Neural cell (in vitro differentiated cells): ENCODE measurements around the gene MYG1. TPM values are rescaled to one million over a fixed set of nuclear protein-coding genes. Genes with fewer than 3 reads are reported as not detected.

Experiments
- H2AFZ ChIP-seq: fragments of 200-600, 300-800 bp; sonication (generic), shearing (Covaris generic); 2 replicates; pipeline ENCODE4 v1.6.0; 2014; ENCODE audit warnings: low read depth, mild to moderate bottlenecking, antibody characterized with exemption, low read length, moderate library complexity
- H3F3A ChIP-seq: fragments of 200-600 bp; shearing (Covaris generic); 2 replicates; pipeline ENCODE4 v1.6.1; 2016; ENCODE audit warnings: mild to moderate bottlenecking, moderate library complexity, mixed read lengths, antibody characterized with exemption, low read length; ENCODE audit not compliant: insufficient read depth, poor library complexity, severe bottlenecking
- H3K27ac ChIP-seq: fragments of 200-600, 300-800 bp; sonication (generic), shearing (Covaris generic); 2 replicates; pipeline ENCODE4 v1.5.1; 2014; ENCODE audit warnings: mild to moderate bottlenecking, low read length, moderate library complexity
- H3K27me3 ChIP-seq: fragments of 300-800, 200-600 bp; sonication (generic), shearing (Covaris generic); 2 replicates; pipeline ENCODE4 v1.6.0; 2014; ENCODE audit warnings: mild to moderate bottlenecking, low read depth, low read length, moderate library complexity; ENCODE audit not compliant: insufficient read depth
- H3K36me3 ChIP-seq: fragments of 300-800, 200-600 bp; sonication (generic), shearing (Covaris generic); 2 replicates; pipeline ENCODE4 v1.5.1; 2014; ENCODE audit warnings: mild to moderate bottlenecking, antibody characterized with exemption, low read length, moderate library complexity; ENCODE audit not compliant: insufficient read depth
- H3K4me2 ChIP-seq: fragments of 300-800, 200-600 bp; sonication (generic), shearing (Covaris generic); 2 replicates; pipeline ENCODE4 v1.6.0; 2014; ENCODE audit warnings: mild to moderate bottlenecking, low read length
- H3K4me3 ChIP-seq: fragments of 300-800, 200-600 bp; sonication (generic), shearing (Covaris generic); 2 replicates; pipeline ENCODE4 v1.5.1; 2014; ENCODE audit warnings: mild to moderate bottlenecking, low read length, moderate library complexity
- H3K79me2 ChIP-seq: fragments of 200-600 bp; shearing (Covaris generic); replicated peaks from 2 replicates; pipeline ENCODE4 v1.6.0; 2014; ENCODE audit warnings: mild to moderate bottlenecking, low read length, moderate library complexity; ENCODE audit not compliant: insufficient read depth
- H3K9ac ChIP-seq: fragments of 300-800, 200-600 bp; sonication (generic), shearing (Covaris generic); 2 replicates; pipeline ENCODE4 v1.6.1; 2016; ENCODE audit warnings: mild to moderate bottlenecking, low read length, mixed read lengths
- H3K9me2 ChIP-seq: fragments of 200-600 bp; shearing (Covaris generic); 2 replicates; pipeline ENCODE4 v1.6.1; 2016; ENCODE audit warnings: mild to moderate bottlenecking, low read length, mixed read lengths; ENCODE audit not compliant: insufficient read depth
- H3K9me3 ChIP-seq: fragments of 200-600, 300-800 bp; sonication (generic), shearing (Covaris generic); 2 replicates; pipeline ENCODE4 v1.6.1; 2016; ENCODE audit warnings: mild to moderate bottlenecking, mixed run types, low read length, moderate library complexity, mixed read lengths
- H4K20me1 ChIP-seq: fragments of 200-600 bp; shearing (Covaris generic); 2 replicates; pipeline ENCODE4 v1.6.1; 2016; ENCODE audit warnings: mild to moderate bottlenecking, mixed run types; ENCODE audit not compliant: insufficient read depth
- CTCF ChIP-seq: fragments of 450-650 bp; IDR thresholded peaks from 2 replicates; pipeline ENCODE4 v1.5.1; 2014; ENCODE audit warnings: antibody characterized with exemption, mild to moderate bottlenecking, moderate library complexity; ENCODE audit not compliant: poor library complexity, severe bottlenecking
- EP300 ChIP-seq: fragments of 450-650 bp; conservative IDR thresholded peaks from 2 replicates; pipeline ENCODE4 v1.6.1; 2014; ENCODE audit warnings: antibody characterized with exemption, mild to moderate bottlenecking, moderate library complexity; ENCODE audit not compliant: poor library complexity, severe bottlenecking
- EZH2 ChIP-seq: fragments of 200-600, 300-800 bp; shearing (Covaris generic), sonication (generic); IDR thresholded peaks from 2 replicates; pipeline ENCODE4 v1.6.1; 2014; ENCODE audit warnings: antibody characterized with exemption, low read length, borderline replicate concordance, mild to moderate bottlenecking; ENCODE audit not compliant: insufficient read depth, poor library complexity, severe bottlenecking
- MXI1 ChIP-seq: fragments of 450-650 bp; conservative IDR thresholded peaks from 2 replicates; pipeline ENCODE4 v1.6.1; 2014; ENCODE audit warnings: antibody characterized with exemption, mild to moderate bottlenecking; ENCODE audit not compliant: poor library complexity, severe bottlenecking
- POLR2AphosphoS5 ChIP-seq: IDR thresholded peaks from 2 replicates; pipeline ENCODE4 v1.6.1; 2012
- RAD21 ChIP-seq: fragments of 450-650 bp; conservative IDR thresholded peaks from 2 replicates; pipeline ENCODE4 v1.6.1; 2014; ENCODE audit warnings: antibody characterized with exemption, mild to moderate bottlenecking, moderate library complexity
- REST ChIP-seq: IDR thresholded peaks from 2 replicates; pipeline ENCODE4 v1.6.1; 2012; ENCODE audit warnings: borderline replicate concordance
- SMC3 ChIP-seq: fragments of 450-650 bp; conservative IDR thresholded peaks from 2 replicates; pipeline ENCODE4 v1.6.1; 2014; ENCODE audit warnings: antibody characterized with exemption, mild to moderate bottlenecking, moderate library complexity; ENCODE audit not compliant: poor library complexity
- TAF1 ChIP-seq: IDR thresholded peaks from 2 replicates; pipeline ENCODE4 v1.6.1; 2012; ENCODE audit warnings: low read depth
- polyA plus RNA-seq: library from polyadenylated mRNA; depleted of rRNA; stranded (reverse); fragments of >200 nt; gene quantifications from 2 replicates; pipeline ENCODE4 v1.2.3, GENCODE V29; 2014

Gene MYG1
- polyA plus RNA-seq, 1 donor from 2014 or later = 70.5 TPM

- TF ChIP-seq POLR2AphosphoS5 = no peak
- no peak for TF ChIP-seq EZH2
- TF ChIP-seq CTCF = no peak
- TF ChIP-seq RAD21 = no peak
- TF ChIP-seq EP300 = no peak
- TF ChIP-seq REST = no peak
- no peak for TF ChIP-seq TAF1
- TF ChIP-seq SMC3 = no peak
- TF ChIP-seq MXI1 = no peak
- Histone ChIP-seq H2AFZ (no peak overlapping the region), H3K27ac (no peak overlapping the region), H4K20me1 (no peaks in the 10 kb centered on the region), H3K4me3 (no peak overlapping the region), H3K9ac (no peak overlapping the region), H3K27me3 (no peaks in the 10 kb centered on the region), H3K9me2 (no peaks in the 10 kb centered on the region), H3F3A (no peaks in the 10 kb centered on the region), H3K79me2 (no peaks in the 10 kb centered on the region), H3K4me2 (no peak overlapping the region), H3K36me3 (no peaks in the 10 kb centered on the region), H3K9me3 (no peaks in the 10 kb centered on the region)
Observed at GRCh38 chr12:53274445-53274844, 25.1 kb upstream of the MYG1 start.

- Histone ChIP-seq H3K79me2 (no peaks in the 10 kb centered on the region), H3K9me3 (no peaks in the 10 kb centered on the region), H3F3A (no peaks in the 10 kb centered on the region), H3K4me3 (no peak overlapping the region), H3K4me2 (no peak overlapping the region), H3K27me3 (no peaks in the 10 kb centered on the region), H3K27ac (no peak overlapping the region), H4K20me1 (no peaks in the 10 kb centered on the region), H2AFZ (no peak overlapping the region), H3K9me2 (no peaks in the 10 kb centered on the region), H3K9ac (no peak overlapping the region), H3K36me3 (no peaks in the 10 kb centered on the region)
- TF ChIP-seq REST = no peak
- TF ChIP-seq MXI1 = no peak
- no peak for TF ChIP-seq RAD21
- no peak for TF ChIP-seq POLR2AphosphoS5
- no peak for TF ChIP-seq EP300
- TF ChIP-seq EZH2 = no peak
- no peak for TF ChIP-seq CTCF
- TF ChIP-seq SMC3 = no peak
- TF ChIP-seq TAF1 = no peak
Observed at GRCh38 chr12:53276511-53276910, 23.0 kb upstream of the MYG1 start.
